ENCODE data around the gene DNAI7.
A peak's percentile ranks its signal among the peaks of the same experiment; 100 is the strongest.

The DNAI7 gene

DNA sequence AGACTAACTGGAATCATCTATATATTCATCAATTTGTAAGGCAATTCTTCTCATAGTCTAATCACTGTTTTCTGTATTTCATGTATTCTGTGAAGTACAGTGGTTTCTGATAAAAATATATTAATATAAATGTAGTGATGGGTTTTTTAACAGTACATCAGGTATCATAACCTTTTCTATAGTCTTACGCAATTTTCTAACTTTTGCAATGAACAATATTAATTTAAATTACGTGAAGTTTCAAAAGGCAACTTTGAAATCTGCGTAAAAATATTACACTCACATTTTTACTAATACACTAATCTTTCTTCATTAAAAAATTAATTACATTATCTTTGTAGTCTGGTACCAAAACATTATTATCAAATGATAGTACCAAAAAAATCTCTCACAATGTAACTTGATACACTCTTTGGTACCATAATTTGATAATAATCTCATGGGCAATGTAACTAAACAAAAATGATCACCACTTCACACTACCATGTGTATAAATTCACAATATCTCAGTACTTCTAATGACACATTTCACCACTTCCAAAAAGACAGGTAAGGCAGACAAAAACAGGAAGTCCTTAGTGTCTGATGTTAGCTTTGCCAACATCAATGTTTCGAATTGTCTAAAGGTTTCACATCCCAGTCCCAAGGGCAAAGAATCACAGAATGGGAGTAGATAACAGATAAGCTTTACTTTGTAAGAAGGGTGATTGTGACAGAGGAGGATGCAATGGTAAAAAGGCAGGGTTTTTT, 8.7 kb downstream of the DNAI7 start:
- DNase-seq (ENCODE audit: low read depth, low spot score) = no peak

DNA sequence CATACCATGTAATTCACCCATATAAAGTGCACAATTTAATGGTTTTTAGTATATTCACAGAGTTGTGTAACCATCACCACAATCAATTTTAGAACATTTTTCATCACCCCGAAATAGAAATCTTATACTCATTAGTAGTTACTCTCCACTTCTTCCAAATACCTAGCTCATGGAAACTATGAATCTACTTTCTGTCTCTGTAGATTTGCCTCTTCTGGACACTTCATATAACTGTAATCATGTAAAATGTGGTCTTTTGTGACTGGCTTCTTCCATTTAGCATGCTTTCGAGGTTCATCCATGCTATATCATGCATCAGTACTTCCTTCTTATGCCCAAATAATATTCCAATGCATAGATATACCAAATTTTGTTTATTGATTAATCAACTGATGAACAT, 10.8 kb downstream of the DNAI7 start:
- DNase-seq (ENCODE audit: low read depth, low spot score) = no peak
- no peak overlapping the region for H3K27ac ChIP-seq

More for the DNA sequence above, 8.7 kb downstream of the DNAI7 start:
- no peak overlapping the region for H3K27ac ChIP-seq

DNA sequence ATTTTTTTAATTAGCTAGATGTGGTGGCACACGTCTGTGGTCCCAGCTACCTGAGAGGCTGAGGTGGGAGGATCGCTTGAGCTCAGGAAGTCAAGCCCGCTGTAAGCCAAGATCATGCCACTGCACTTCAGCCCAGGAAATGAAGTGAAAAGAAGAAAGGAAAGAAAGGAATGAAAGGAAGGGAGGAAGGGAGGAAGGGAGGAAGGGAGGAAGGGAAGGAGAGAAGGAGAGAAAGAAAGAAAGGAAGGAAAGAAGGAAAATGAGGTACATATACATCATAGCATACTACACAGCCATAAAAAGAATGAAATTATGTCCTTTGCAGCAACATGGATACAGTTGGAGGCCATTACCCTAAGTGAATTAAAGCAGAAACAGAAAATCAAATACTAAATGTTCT, 12.2 kb downstream of the DNAI7 start:
- H3K27ac ChIP-seq = no peak overlapping the region
- no peak for DNase-seq (ENCODE audit: low read depth, low spot score)

DNA sequence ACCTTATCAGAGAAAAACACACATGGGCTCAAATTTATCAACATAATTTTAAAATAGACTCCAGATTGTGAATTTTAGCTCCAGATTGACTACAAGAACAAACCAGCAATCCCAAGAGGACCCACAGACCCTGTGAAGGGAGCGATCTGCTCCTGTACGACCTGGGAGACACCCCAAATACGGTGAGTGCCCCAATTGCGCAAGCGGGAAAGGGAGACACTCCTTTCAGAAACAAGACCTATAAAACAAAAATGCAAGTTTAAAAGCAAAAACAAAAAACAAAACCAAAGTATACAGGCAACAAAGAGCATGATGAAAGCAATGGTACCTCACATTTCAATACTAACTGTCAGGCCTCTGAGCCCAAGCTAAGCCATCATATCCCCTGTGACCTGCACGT, 32.1 kb downstream of the DNAI7 start:
- no peak overlapping the region for H3K27ac ChIP-seq
- no peak for DNase-seq (ENCODE audit: low read depth, low spot score)

DNA sequence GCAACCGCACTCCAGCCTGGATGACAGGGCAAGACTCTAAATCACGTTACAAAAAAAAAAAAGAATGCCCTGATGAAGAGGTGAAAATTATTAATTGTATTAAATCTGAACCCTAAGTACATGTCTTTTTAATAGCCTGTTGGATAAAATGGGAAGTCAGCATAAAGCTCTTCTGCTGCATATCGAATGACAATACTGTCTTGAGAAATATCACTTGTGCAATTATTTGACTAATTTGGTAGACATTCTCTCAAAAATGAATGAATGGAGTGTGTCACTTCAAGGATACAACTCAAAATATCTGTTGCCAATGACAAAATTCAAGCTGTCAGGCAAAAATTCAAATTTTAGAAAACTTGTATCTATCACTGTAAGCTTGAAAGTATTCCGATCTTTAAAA, 38.9 kb downstream of the DNAI7 start:
- DNase-seq (ENCODE audit: low read depth, low spot score) = no peak
- H3K27ac ChIP-seq = no peak overlapping the region

DNA sequence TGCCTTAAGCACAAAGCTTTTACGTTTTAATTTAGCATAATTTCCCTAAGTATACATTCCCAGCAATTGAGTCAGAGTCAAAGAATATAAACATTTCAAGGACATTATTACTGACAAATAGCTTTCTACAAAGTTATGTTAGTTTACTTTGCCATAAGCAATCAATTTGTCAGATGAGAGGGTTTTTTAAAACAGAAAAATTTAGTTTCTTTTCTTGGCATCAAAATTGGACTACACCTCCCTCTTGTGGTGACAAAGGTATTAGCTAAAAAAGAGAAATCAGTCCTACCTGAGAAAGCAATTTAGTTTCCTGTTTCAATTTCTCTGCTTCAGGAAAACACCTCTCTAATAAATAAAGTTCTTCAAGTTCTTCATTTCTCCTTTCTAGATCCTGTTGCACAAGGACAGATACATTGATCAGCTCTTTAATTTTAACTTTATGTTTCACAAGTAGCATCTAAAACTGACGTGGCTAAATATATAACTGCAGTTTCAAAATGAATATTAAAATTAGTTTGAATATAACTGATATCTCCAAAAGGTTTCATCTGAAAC, 39.9 kb downstream of the DNAI7 start:
- H3K27ac ChIP-seq = no peak overlapping the region
- no peak for DNase-seq (ENCODE audit: low read depth, low spot score)

DNA sequence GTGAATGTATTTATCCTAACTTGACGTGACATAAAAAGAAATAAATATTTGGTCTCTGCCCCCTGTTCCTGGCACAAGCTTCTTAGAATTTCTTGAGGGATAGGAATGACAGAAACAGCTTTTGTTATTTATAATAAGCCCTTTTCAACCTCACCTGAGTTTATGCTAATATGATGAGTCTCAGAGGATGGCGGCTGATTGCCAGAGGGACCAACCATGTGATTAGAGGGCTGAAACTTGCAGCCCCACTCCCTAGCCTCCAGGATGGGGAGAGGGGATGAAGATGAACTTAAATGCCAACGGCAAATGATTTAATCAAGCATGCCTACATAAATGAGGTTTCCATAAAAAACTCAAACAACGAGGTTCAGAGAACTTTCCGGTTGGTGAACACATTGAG, 42.9 kb downstream of the DNAI7 start:
- peak overlapping the region; percentile 11 for H3K27ac ChIP-seq
- no peak for DNase-seq (ENCODE audit: low read depth, low spot score)

DNA sequence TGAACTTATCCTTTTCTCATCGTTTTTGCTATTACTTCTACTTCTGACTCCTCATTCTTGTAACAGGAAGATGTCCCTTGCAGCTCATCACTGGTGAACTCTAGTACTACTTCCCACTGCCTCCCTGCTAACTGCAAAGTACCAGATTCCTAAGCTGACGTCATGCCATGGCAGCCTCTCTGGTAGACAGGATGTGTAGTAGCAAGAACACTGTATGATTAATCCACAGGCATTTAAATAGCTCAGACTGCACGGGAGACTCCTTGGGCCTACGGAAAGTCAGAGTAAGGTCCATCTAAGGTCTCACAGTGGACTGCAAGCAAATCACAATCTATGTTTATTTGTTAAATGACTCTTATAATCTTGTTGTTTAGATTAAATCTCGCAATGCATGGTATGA, 43.5 kb downstream of the DNAI7 start:
- peak overlapping the region; percentile 11 for H3K27ac ChIP-seq
- peak; percentile 72 for DNase-seq (ENCODE audit: low read depth, low spot score)

DNA sequence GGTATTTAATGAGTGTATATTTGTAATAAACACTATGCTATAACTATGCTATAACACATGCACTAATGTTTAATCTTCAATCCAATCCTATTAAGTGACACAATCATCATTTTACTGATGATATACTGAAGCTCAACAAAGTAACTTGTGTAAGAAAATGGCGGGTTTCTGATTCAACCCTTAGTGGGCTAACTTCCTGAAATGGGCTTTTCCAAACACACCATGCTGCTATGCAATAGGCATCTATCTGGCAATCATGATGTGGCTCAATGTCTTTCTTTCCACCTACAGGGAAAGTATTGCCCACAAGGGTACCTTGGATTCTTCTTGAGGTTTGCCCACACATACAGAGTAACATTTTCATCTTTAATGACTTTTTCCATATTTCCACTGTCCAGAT, 48.3 kb downstream of the DNAI7 start:
- DNase-seq (ENCODE audit: low read depth, low spot score) = no peak
- no peak overlapping the region for H3K27ac ChIP-seq

DNA sequence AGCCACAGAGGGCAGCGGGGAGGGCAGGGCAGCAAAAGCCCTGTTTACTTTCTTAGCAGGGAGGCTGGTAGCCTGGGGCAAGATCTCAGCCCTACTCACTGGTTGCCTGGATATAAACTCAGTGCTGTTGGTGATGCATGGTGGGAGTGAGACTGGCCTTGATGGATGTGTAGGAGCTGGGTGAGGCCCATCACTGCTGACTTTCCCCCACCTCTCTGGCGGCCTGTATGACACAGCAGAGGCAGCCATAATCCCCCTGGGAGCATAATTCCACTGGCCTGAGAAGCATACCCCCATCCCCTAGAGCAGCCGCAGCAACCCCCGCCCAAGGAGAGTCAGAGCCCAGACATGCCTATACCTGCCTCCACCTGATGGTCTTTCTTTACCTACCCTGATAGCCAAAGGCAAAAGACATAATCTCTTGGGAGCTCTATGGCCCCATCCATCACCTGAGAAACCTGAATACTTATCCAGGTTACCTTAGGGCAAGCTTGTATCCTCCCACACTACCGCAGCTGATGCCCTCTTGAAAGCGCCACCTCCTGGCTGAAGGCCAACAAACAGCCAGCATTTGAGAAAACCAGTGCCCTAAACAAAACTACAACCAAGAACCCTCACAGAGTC, 59.3 kb downstream of the DNAI7 start:
- no peak overlapping the region for H3K27ac ChIP-seq
- peak; percentile 79 for DNase-seq (ENCODE audit: low read depth, low spot score)

DNA sequence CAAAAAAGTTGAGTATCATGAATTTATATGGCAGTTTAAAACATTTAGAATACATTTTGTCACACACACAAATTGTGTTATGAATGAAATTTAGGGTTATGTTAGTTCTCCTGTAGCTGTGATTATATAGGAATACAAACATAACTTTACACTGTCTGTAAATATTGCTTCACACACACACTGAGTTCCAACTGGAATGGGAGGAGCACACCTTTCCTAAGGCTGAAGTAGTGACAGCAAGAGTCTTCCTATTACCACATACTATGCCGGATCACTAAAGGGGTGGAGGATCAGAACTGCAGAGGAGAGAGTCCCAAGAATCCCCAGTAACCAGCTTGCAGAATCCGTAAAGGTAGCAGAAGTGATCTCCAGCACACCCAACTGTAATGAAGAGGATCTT, 63.7 kb downstream of the DNAI7 start:
- H3K27ac ChIP-seq = no peak overlapping the region

DNA sequence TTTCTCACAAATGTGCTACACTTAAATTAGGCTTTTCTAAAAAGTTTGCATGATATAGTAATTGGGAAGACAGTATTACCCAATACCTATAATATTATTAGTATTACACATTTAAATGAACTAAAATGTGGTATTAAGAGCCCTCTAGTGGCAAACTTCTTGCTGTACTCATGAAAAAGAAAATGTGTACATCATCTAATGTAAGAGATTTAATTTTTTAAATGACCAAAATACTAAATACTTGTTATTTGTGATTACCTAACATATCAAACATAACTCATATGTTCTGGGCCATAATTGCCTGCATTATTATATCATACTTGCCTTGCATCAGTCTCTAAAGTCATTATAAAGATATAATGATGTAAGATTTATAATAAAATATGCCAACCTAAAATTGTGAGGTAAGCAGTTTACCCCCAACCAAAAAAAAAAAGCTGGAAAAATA, 64.2 kb downstream of the DNAI7 start:
- H3K27ac ChIP-seq = no peak overlapping the region
- no peak for DNase-seq (ENCODE audit: low read depth, low spot score)

More for the DNA sequence above, 63.7 kb downstream of the DNAI7 start:
- no peak for DNase-seq (ENCODE audit: low read depth, low spot score)

DNA sequence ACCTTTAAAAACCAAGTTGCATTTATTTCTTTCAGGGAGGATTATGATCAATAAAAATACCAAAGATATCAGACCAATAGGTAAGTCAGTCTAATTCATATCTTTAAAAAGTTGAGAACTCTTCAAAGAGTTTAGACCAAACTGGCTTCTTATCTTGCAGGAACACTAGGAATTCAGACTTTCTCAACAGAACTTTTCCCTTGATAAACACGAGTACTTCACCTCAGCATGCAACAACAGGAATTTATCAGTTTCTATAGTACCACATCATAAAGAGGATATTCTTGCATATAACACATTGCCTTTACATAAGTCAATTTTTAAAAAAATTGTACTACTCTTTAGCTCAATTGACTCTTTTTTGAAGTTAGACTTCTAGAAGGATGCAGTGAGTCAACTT, 68.2 kb downstream of the DNAI7 start:
- H3K27ac ChIP-seq = no peak overlapping the region
- no peak for DNase-seq (ENCODE audit: low read depth, low spot score)

DNA sequence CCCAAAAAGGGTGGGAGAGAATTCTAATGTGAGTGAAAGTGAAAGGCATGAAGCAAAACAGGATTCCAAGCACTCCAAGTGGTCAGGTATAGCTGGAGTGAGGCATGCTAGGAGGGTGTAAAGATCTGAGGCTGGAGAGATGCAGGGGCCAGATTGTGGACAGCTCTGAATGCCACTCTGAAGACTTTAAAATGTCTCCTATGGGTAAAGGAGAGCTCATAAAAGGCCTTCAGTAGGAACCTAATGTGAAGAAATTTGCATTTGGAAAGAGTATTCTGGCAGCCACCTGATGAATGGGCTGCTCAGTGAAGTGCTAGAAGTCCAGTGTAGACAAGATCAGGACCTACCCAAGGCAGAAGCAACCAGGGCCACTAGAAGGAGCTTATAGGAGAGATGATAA, 68.9 kb downstream of the DNAI7 start:
- H3K27ac ChIP-seq = no peak overlapping the region
- DNase-seq (ENCODE audit: low read depth, low spot score) = no peak

DNA sequence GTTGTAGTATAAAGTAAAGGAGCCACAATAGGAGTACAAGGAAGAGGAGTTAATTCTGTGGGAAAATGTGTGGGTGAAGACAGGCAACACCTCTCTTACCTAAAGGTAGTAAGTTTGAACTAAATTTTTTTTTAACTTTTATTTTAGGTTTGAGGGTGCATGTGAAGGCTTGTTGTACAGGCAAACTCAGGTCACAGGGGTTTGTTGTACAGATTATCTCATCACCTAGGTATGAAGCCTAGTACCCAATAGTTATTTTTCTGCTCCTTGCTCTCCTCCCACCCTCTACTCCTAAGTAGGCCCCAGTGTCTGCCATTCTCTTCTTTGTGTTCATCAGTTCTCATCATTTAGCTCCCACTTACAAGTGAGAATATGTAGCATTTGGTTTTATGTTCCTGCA, 70.5 kb downstream of the DNAI7 start:
- H3K27ac ChIP-seq = no peak overlapping the region
- DNase-seq (ENCODE audit: low read depth, low spot score) = no peak

DNA sequence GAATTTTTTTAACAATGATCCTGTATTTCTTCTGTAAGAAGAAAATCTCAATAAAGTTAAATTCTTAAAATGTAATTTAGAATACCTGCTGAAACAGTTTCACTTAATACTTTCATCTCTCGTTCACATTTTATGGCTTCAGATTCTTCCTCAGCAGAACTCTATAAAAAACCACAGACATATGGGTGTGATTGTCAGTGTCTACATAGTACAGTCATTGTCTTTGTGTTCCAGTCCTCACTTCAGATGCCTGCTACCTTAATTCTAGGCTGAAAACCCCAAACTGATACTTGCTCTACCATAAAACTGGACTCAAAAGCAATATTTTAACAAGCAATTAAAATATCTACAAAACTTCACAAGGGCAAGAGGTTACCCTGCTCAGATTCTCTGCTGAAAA, 71.8 kb downstream of the DNAI7 start:
- DNase-seq (ENCODE audit: low read depth, low spot score) = no peak

DNA sequence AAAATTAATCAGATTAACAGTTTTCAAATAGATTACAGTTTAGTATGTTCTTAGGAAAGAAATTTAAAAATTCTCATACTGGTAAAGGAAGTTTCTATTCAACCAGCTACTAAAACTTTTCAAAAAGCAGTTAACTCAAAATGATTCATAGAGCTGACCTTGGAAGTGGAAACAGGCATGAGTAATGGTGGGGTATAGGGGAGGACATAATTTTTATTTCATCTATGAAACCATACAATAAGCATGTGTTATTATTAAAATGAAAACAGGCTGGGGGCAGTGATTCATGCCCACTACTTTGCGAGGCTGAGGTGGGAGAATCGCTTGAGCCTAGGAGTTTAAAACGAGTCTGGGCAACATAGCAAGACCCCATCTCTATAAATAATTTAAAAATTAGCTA, 73.0 kb downstream of the DNAI7 start:
- no peak for DNase-seq (ENCODE audit: low read depth, low spot score)
- no peak overlapping the region for H3K27ac ChIP-seq

More for the DNA sequence above, 71.8 kb downstream of the DNAI7 start:
- no peak overlapping the region for H3K27ac ChIP-seq

DNA sequence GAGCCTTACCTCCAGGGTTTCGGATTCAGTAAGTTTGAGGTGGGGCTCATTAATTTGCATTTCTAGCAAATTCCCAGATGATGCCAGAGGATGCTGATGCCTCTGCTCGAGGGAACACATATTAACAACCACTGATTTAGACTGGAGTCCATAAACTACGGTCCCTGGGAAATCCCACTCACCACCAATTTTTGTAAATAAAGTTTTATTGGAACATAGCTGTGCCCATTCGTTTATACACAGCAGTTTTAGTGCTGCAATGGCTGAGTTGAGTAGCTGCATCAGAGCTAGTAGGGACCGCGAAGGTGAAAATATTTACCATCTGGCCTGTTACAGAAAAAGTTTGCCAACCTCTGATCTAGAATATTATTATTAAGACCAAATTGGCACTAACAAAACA, 73.8 kb downstream of the DNAI7 start:
- DNase-seq (ENCODE audit: low read depth, low spot score) = no peak
- no peak overlapping the region for H3K27ac ChIP-seq

DNA sequence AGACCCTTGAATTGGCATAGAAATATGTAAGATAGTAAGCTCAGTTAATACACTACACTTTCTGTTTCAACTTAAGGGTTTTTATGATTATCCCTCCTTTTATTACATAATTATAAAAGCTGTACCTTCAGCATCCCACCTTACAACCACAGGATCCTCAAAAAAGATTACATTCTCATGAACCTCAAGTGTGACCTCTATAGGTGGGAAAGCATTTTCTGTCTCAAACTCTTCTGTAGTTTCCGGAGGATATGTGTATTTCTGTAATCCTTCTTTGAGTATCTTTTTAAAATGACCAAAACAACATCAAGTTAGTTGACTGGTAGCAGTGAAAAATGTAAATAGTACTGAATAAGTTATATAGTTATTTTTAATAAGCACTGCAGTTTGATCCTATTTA, 75.9 kb downstream of the DNAI7 start:
- H3K27ac ChIP-seq = no peak overlapping the region
- DNase-seq (ENCODE audit: low read depth, low spot score) = no peak

DNA sequence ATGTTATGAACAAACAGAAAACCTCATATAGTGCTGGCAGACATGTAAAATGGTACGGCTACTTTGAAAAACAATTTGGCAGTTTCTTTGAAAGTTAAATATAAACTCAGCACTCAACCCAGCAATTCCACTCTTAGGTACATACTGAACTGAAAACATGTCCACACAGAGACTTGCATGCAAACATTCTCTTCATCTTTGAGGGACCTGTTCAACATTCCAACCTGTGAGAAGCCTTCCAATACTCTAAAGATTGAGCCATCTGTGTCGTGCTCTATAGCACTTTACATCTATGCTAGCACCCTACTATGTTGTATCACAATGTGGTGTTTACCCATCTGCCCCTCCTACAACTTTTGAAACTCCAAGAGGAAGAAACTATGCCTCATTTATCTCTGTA, 79.3 kb downstream of the DNAI7 start:
- DNase-seq (ENCODE audit: low read depth, low spot score) = no peak

DNA sequence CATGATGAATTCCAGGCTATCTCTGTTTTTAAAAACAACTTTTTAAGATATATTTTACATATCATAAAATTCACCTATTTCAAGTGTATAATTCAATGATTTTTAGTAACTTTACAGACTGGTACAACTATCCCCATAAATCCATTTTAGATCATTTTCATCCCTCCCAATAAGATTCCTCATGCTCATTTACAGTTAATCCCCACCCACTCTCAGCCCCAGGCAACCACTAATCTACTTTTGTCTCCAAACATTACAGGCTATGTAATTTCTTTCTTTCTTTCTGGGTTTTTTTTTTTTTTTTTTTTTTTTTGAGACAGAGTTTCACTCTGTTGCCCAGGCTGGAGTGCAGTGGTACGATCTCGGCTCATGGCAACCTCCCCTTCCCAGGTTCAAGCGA, 81.3 kb downstream of the DNAI7 start:
- DNase-seq (ENCODE audit: low read depth, low spot score) = no peak
- no peak overlapping the region for H3K27ac ChIP-seq

More for the DNA sequence above, 79.3 kb downstream of the DNAI7 start:
- H3K27ac ChIP-seq = no peak overlapping the region

DNA sequence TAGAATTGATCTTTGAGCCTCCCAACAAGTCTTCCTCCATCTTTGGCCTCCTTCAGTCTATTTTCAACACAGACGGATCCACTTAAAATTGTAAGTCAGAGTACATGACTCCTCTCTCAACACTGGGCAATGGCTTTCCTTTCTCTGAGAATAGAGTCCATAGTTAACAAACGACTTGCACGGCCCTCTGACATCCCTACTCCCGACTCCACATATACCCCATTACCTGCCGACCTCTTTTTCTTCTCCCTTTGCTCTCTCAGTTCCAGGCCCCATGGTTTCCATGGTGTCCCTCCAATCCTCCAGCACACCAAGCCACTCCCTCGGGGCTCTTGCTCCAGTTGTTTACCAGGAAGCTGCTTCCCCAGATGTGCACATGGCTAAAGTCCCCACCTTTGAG, 84.7 kb downstream of the DNAI7 start:
- DNase-seq (ENCODE audit: low read depth, low spot score) = no peak
- H3K27ac ChIP-seq = no peak overlapping the region
